ENCODE data around the gene RASGEF1C. TPM values are rescaled to one million over a fixed set of nuclear protein-coding genes. Genes with fewer than 3 reads are reported as not detected.

RASGEF1C gene
- polyA plus RNA-seq, 3 donors, result not detected

DNA sequence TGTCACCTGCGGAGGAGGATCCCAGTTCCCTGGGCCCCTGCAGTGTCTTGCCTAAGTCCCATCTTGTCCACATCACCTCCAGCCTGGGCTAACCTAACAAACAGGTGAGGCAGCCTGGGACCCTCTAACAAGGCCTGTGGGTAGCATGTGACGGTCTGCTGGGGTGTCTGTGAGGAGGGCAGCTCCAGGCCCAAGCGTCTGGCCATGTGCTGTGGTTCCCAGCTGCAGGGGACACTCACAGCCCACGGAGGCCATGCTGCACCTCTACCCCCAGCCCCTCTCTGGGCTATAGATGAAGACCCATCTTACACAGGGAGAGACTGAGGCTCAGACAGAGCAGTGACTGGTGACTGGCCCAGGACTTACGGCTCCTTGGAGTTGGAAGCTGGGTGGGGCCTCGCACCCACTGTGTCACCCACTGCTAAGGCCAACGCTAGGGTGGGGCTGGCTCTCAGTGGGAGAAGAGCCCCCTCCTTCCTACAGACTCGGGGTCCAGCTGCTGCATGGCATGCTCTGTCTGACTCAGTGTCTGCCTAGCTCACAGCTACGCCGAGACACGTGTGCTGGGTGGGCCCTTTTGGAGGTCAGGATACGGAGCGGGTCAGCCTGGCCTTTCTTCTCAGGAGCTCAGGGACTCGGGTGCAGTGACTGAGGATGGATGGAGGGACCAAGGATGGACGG lies 96.7 kb downstream of the RASGEF1C start:
- Mint-ChIP-seq H3K4me3 (no peak overlapping the region), H3K36me3 (no peaks in the 10 kb centered on the region), H3K9me3 (peaks cover 0 to 11% (median 10%) of the 10 kb centered on the region in 7 donors), H3K4me1 (peaks cover 6% of the 10 kb centered on the region), H3K27ac (no peak overlapping the region), H3K27me3 (ENCODE audit: low read depth in 3 of 3) (peaks cover 0 to 2% (median 0%) of the 10 kb centered on the region in 3 donors)
- 94% methylated on average over 11 of the region's 15 CpGs for WGBS (ENCODE audit: insufficient coverage)
- no peak for DNase-seq
- TF ChIP-seq, protein P1, sequence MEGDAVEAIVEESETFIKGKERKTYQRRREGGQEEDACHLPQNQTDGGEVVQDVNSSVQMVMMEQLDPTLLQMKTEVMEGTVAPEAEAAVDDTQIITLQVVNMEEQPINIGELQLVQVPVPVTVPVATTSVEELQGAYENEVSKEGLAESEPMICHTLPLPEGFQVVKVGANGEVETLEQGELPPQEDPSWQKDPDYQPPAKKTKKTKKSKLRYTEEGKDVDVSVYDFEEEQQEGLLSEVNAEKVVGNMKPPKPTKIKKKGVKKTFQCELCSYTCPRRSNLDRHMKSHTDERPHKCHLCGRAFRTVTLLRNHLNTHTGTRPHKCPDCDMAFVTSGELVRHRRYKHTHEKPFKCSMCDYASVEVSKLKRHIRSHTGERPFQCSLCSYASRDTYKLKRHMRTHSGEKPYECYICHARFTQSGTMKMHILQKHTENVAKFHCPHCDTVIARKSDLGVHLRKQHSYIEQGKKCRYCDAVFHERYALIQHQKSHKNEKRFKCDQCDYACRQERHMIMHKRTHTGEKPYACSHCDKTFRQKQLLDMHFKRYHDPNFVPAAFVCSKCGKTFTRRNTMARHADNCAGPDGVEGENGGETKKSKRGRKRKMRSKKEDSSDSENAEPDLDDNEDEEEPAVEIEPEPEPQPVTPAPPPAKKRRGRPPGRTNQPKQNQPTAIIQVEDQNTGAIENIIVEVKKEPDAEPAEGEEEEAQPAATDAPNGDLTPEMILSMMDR (IDR thresholded peaks at IDR 0.05), result no peak
- intact Hi-C loops (cut with micrococcal nuclease), result no loop called here
- no peak overlapping the region for H3K27ac ChIP-seq (ENCODE audit: low read depth in 1 of 2, low read length in 2 of 2)
- no peak overlapping the region for H3K4me2 ChIP-seq (replicated peaks; ENCODE audit: extremely low read depth, low read length, poor library complexity, severe bottlenecking)
- H3K9ac ChIP-seq (ENCODE audit: insufficient read depth, low read length, poor library complexity, severe bottlenecking), result no peak overlapping the region
- H3K27me3 ChIP-seq (ENCODE audit: control insufficient read depth in 2 of 2, insufficient read depth in 2 of 2, low read length in 2 of 2), result no peaks in the 10 kb centered on the region
- no peak overlapping the region for H2AFZ ChIP-seq (ENCODE audit: insufficient read depth, low read depth, low read length, poor library complexity, severe bottlenecking)
- no peak overlapping the region for H3K4me3 ChIP-seq (replicated peaks in 1 of 3; ENCODE audit: low read depth in 2 of 3, low read length in 3 of 3)
- H4K20me1 ChIP-seq (ENCODE audit: insufficient read depth, low read length), result no peaks in the 10 kb centered on the region
- H3K9me3 ChIP-seq (replicated peaks in 1 of 2; ENCODE audit: control insufficient read depth in 1 of 2, insufficient read depth in 1 of 2, low read length in 2 of 2), result peaks cover 5 to 9% of the 10 kb centered on the region in 2 donors
- H3K4me1 ChIP-seq (ENCODE audit: control insufficient read depth in 1 of 2, insufficient read depth in 2 of 2, low read length in 2 of 2), result no peaks in the 10 kb centered on the region
- no peaks in the 10 kb centered on the region for H3K36me3 ChIP-seq (replicated peaks in 1 of 2; ENCODE audit: control insufficient read depth in 1 of 2, insufficient read depth in 2 of 2, low read length in 2 of 2)
- no peaks in the 10 kb centered on the region for H3K79me2 ChIP-seq (ENCODE audit: insufficient read depth, low read length)

DNA sequence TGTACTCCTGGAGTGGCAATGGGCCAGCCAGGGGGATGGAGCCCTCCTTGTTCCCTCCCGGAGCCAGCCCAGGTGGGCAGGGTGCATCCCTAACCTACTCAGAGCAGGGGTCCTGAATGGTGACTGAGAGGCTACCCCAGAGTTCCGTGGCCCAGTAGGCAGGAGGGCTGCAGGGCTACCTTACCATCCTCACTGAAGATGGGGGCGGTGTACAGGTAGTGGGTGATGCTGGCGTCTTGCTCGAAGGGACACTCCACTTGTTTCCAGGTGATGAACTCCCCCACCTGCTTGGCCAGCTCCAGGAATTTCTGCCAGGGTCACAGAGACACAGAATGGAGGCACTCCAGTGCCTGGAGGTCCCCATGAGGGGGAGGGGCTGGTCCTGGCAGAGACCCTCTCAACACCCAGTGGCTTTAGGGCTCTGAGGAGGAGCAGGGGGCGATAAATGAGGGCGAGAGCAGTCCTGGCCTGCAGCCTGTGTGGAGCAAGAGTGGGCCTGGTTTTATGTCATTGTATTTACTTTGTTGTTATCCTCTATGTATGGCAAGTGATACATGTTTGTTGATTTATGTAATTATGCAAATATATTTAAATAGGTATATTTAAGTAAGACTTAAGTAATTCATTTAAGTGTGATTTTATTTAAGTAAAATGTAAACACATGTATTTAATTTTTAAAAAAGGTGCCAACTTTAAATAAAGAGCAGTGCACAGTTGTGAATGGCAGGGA lies 97.6 kb downstream of the RASGEF1C start:
- H3K4me3 Mint-ChIP-seq, result no peak overlapping the region

More for the DNA sequence above, 97.6 kb downstream of the RASGEF1C start:
- Histone ChIP-seq H3K9ac (ENCODE audit: insufficient read depth, low read length, poor library complexity, severe bottlenecking) (no peak overlapping the region), H3K27me3 (ENCODE audit: control insufficient read depth in 2 of 2, insufficient read depth in 2 of 2, low read length in 2 of 2) (no peaks in the 10 kb centered on the region), H4K20me1 (ENCODE audit: insufficient read depth, low read length) (no peaks in the 10 kb centered on the region), H2AFZ (ENCODE audit: insufficient read depth, low read depth, low read length, poor library complexity, severe bottlenecking) (no peak overlapping the region), H3K4me1 (ENCODE audit: control insufficient read depth in 1 of 2, insufficient read depth in 2 of 2, low read length in 2 of 2) (no peaks in the 10 kb centered on the region), H3K9me3 (replicated peaks in 1 of 2; ENCODE audit: control insufficient read depth in 1 of 2, insufficient read depth in 1 of 2, low read length in 2 of 2) (peaks cover 9 to 13% of the 10 kb centered on the region in 2 donors), H3K4me2 (replicated peaks; ENCODE audit: extremely low read depth, low read length, poor library complexity, severe bottlenecking) (no peak overlapping the region), H3K79me2 (ENCODE audit: insufficient read depth, low read length) (no peaks in the 10 kb centered on the region), H3K4me3 (replicated peaks in 1 of 3; ENCODE audit: low read depth in 2 of 3, low read length in 3 of 3) (no peak overlapping the region), H3K27ac (ENCODE audit: low read depth in 1 of 2, low read length in 2 of 2) (no peak overlapping the region), H3K36me3 (replicated peaks in 1 of 2; ENCODE audit: control insufficient read depth in 1 of 2, insufficient read depth in 2 of 2, low read length in 2 of 2) (no peaks in the 10 kb centered on the region)
- peaks cover 0 to 2% (median 0%) of the 10 kb centered on the region in 3 donors for H3K27me3 Mint-ChIP-seq (ENCODE audit: low read depth in 3 of 3)
- no peak for DNase-seq
- peaks cover 7 to 20% (median 19%) of the 10 kb centered on the region in 7 donors for H3K9me3 Mint-ChIP-seq
- 100% methylated on average over 3 of the region's 7 CpGs for WGBS (ENCODE audit: insufficient coverage)
- H3K27ac Mint-ChIP-seq, result no peak overlapping the region
- intact Hi-C loops (cut with micrococcal nuclease), result no loop called here
- no peaks in the 10 kb centered on the region for H3K36me3 Mint-ChIP-seq
- peaks cover 6% of the 10 kb centered on the region for H3K4me1 Mint-ChIP-seq
- TF ChIP-seq, protein P1 (IDR thresholded peaks at IDR 0.05), result no peak
